ENCODE measurements around the gene CHD2.

DNA sequence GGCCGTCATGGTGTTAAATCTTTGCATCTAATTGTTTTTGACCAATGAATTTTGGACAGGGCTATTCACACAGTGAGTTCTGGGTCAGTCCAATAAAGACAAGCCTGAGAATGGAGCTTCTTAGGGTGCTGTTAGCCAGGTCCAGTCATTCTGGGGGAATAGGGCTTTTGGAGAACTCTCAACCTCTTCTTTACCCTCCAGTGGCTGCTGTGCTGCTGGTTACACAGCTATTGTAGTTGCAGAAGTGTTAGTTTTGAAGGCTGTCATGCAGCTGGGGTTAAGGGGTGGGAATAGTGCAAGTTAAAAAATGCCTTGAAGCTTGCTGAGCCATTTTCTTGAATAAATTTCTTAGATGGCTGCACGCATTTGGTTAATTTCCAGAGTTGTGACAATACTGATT is 89.9 kb downstream of the CHD2 start:
- TF ChIP-seq, protein P1, sequence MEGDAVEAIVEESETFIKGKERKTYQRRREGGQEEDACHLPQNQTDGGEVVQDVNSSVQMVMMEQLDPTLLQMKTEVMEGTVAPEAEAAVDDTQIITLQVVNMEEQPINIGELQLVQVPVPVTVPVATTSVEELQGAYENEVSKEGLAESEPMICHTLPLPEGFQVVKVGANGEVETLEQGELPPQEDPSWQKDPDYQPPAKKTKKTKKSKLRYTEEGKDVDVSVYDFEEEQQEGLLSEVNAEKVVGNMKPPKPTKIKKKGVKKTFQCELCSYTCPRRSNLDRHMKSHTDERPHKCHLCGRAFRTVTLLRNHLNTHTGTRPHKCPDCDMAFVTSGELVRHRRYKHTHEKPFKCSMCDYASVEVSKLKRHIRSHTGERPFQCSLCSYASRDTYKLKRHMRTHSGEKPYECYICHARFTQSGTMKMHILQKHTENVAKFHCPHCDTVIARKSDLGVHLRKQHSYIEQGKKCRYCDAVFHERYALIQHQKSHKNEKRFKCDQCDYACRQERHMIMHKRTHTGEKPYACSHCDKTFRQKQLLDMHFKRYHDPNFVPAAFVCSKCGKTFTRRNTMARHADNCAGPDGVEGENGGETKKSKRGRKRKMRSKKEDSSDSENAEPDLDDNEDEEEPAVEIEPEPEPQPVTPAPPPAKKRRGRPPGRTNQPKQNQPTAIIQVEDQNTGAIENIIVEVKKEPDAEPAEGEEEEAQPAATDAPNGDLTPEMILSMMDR (IDR thresholded peaks at IDR 0.05), result no peak
- no peak for TF ChIP-seq POLR2A (IDR thresholded peaks at IDR 0.05)

All from thyroid gland (tissue), 4 donors.